Measurements from ENCODE around the gene LMLN. TPM values are rescaled to one million over a fixed set of nuclear protein-coding genes. Genes with fewer than 3 reads are reported as not detected.

The LMLN gene
- total RNA-seq, 2 experiments from 2014 or later: 3.5 to 3.6 TPM

DNA sequence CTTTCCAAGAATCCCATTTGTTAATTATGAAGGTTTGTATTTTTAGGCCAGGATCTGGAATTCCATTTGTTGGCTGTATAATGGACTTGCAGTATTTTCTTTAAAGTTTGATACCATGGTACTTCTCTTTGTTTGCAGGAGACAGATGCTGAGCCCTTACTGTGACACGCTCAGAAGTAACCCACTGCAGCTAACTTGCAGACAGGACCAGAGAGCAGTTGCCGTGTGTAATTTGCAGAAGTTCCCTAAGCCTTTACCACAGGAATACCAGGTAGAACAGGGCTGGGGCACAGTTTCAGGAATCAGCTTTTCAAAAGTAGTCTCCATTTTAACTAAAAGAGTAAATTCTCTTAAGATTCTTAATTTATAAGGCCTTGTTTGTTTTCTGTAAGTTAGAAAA lies 59.1 kb downstream of the LMLN start:
- H3K36me3 Mint-ChIP-seq (ENCODE audit: low read depth): peaks cover 16% of the 10 kb centered on the region
- H3K4me3 Mint-ChIP-seq: no peak overlapping the region
- intact Hi-C loops (cut with DNase I, micrococcal nuclease): no loop called here
- Histone ChIP-seq H3K4me1 (ENCODE audit: insufficient read depth, low read length) (no peaks in the 10 kb centered on the region), H3K27ac (ENCODE audit: low read depth in 1 of 2, low read length in 2 of 2) (no peak overlapping the region), H3K27me3 (ENCODE audit: control insufficient read depth in 1 of 2, insufficient read depth in 2 of 2, low read length in 2 of 2) (no peaks in the 10 kb centered on the region), H3K9me3 (ENCODE audit: control insufficient read depth in 1 of 2, insufficient read depth in 1 of 2, low read length in 2 of 2) (no peaks in the 10 kb centered on the region), H3K36me3 (ENCODE audit: insufficient read depth, low read length) (no peaks in the 10 kb centered on the region), H3K4me3 (ENCODE audit: low read length) (no peak overlapping the region)
- no peaks in the 10 kb centered on the region for H3K4me1 Mint-ChIP-seq (ENCODE audit: low read depth)
- no peaks in the 10 kb centered on the region for H3K27me3 Mint-ChIP-seq
- H3K9me3 Mint-ChIP-seq: no peaks in the 10 kb centered on the region
- ChIA-PET CTCF (no interaction called here), POLR2A (no interaction called here)
- no peak overlapping the region for H3K27ac Mint-ChIP-seq
- ATAC-seq (ENCODE audit: poor library complexity): no peak
- no peak for DNase-seq
- TF ChIP-seq, protein P1, sequence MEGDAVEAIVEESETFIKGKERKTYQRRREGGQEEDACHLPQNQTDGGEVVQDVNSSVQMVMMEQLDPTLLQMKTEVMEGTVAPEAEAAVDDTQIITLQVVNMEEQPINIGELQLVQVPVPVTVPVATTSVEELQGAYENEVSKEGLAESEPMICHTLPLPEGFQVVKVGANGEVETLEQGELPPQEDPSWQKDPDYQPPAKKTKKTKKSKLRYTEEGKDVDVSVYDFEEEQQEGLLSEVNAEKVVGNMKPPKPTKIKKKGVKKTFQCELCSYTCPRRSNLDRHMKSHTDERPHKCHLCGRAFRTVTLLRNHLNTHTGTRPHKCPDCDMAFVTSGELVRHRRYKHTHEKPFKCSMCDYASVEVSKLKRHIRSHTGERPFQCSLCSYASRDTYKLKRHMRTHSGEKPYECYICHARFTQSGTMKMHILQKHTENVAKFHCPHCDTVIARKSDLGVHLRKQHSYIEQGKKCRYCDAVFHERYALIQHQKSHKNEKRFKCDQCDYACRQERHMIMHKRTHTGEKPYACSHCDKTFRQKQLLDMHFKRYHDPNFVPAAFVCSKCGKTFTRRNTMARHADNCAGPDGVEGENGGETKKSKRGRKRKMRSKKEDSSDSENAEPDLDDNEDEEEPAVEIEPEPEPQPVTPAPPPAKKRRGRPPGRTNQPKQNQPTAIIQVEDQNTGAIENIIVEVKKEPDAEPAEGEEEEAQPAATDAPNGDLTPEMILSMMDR (IDR thresholded peaks at IDR 0.05): no peak

DNA sequence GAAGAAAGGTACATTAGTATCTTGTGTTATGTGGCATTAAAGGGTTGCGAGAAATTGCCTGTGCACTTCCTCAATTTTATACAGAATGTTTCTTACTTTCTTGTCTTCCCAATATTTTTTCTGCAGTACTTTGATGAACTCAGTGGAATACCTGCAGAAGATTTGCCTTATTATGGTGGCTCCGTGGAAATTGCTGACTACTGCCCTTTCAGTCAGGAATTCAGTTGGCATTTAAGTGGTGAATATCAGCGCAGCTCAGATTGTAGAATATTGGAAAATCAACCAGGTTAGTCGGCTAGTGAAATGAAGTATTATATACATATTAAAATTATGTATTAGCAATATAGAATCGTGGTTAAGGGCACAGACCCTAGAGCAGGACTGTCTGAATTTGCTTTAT lies 61.3 kb downstream of the LMLN start:
- Mint-ChIP-seq H3K36me3 (ENCODE audit: low read depth) (peaks cover 21% of the 10 kb centered on the region), H3K4me1 (ENCODE audit: low read depth) (no peaks in the 10 kb centered on the region), H3K9me3 (no peaks in the 10 kb centered on the region), H3K4me3 (no peak overlapping the region), H3K27ac (no peak overlapping the region), H3K27me3 (no peaks in the 10 kb centered on the region)
- POLR2A ChIA-PET: no interaction called here
- intact Hi-C loops (cut with DNase I, micrococcal nuclease): no loop called here
- Histone ChIP-seq H3K27me3 (ENCODE audit: control insufficient read depth in 1 of 2, insufficient read depth in 2 of 2, low read length in 2 of 2) (no peaks in the 10 kb centered on the region), H3K4me3 (ENCODE audit: low read length) (no peak overlapping the region), H3K36me3 (ENCODE audit: insufficient read depth, low read length) (no peaks in the 10 kb centered on the region), H3K4me1 (ENCODE audit: insufficient read depth, low read length) (no peaks in the 10 kb centered on the region), H3K9me3 (ENCODE audit: control insufficient read depth in 1 of 2, insufficient read depth in 1 of 2, low read length in 2 of 2) (no peaks in the 10 kb centered on the region), H3K27ac (ENCODE audit: low read depth in 1 of 2, low read length in 2 of 2) (no peak overlapping the region)
- DNase-seq (no peak), ATAC-seq (ENCODE audit: poor library complexity) (no peak)
- TF ChIP-seq, protein P1 (IDR thresholded peaks at IDR 0.05): no peak
- CTCF ChIA-PET: no interaction called here

DNA sequence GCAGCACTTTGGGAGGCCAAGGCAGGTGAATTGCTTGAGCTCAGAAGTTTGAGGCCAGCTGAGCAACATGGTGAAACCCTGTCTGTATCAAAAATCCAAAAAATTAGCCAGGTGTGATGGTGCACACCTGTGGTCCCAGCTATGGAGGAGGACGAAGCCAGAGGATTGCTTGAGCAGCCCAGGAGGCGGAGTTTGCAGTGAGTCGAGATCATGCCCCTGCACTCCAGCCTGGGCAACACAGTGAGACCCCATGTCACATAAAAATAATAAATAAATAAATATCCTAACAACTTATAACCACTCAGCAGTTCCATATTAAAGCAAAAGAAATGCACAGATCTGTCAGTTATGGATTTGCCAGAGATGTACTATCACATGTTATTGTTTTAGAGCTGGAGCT lies 62.6 kb downstream of the LMLN start:
- Histone ChIP-seq H3K27ac (ENCODE audit: low read depth in 1 of 2, low read length in 2 of 2) (no peak overlapping the region), H3K4me1 (ENCODE audit: insufficient read depth, low read length) (no peaks in the 10 kb centered on the region), H3K9me3 (ENCODE audit: control insufficient read depth in 1 of 2, insufficient read depth in 1 of 2, low read length in 2 of 2) (no peaks in the 10 kb centered on the region), H3K27me3 (ENCODE audit: control insufficient read depth in 1 of 2, insufficient read depth in 2 of 2, low read length in 2 of 2) (no peaks in the 10 kb centered on the region), H3K36me3 (ENCODE audit: insufficient read depth, low read length) (no peaks in the 10 kb centered on the region), H3K4me3 (ENCODE audit: low read length) (no peak overlapping the region)
- Mint-ChIP-seq H3K36me3 (ENCODE audit: low read depth) (peaks cover 34% of the 10 kb centered on the region), H3K27ac (no peak overlapping the region), H3K27me3 (no peaks in the 10 kb centered on the region), H3K4me1 (ENCODE audit: low read depth) (no peaks in the 10 kb centered on the region), H3K9me3 (no peaks in the 10 kb centered on the region), H3K4me3 (no peak overlapping the region)
- no peak for ATAC-seq (ENCODE audit: poor library complexity)
- ChIA-PET CTCF (interaction anchor here (1.3 kb wide), 1 partner anchor 58 kb away, joined by 3 read pairs; no protein-coding TSS in a partner anchor), POLR2A (no interaction called here)
- DNase-seq: no peak
- TF ChIP-seq, protein P1 (IDR thresholded peaks at IDR 0.05): no peak
- intact Hi-C loops (cut with DNase I, micrococcal nuclease): no loop called here
